HG02571 (cell line): ENCODE results near the gene GRK7.
"Not testable (repeated sequence)": the region's sequence is repeated elsewhere in the genome, so short reads cannot be mapped to it uniquely, and the experiment has no call there.

Experiments used
- ATAC-seq: cut with Tn5 transposase; IDR thresholded peaks from one replicate; pipeline ENCODE4 v1.9.1; 2021; ENCODE audit warnings: mild to moderate bottlenecking, moderate library complexity; ENCODE audit not compliant: unreplicated experiment

Gene GRK7

GRCh38 chr3:141753399-141753798 is 9.8 kb upstream of the GRK7 start:
- ATAC-seq: no peak

- no peak for ATAC-seq
Measured at GRCh38 chr3:141754032-141754431, 9.2 kb upstream of the GRK7 start.

- not testable (repeated sequence) for ATAC-seq
Measured at GRCh38 chr3:141762552-141762951, 656 bp upstream of the GRK7 start.

- no peak for ATAC-seq
Measured at GRCh38 chr3:141764045-141764444, 837 bp downstream of the GRK7 start.

GRCh38 chr3:141764465-141764864 is 1.3 kb downstream of the GRK7 start:
- ATAC-seq: no peak

GRCh38 chr3:141764986-141765385 is 1.8 kb downstream of the GRK7 start:
- ATAC-seq: no peak

- ATAC-seq: no peak
Measured at GRCh38 chr3:141767066-141767465, 3.9 kb downstream of the GRK7 start.

GRCh38 chr3:141769221-141769894 is 6.2 kb downstream of the GRK7 start:
- no peak for ATAC-seq

- ATAC-seq: no peak
Measured at GRCh38 chr3:141773676-141774075, 10.5 kb downstream of the GRK7 start.

GRCh38 chr3:141776376-141776775 is 13.2 kb downstream of the GRK7 start:
- no peak for ATAC-seq

- ATAC-seq: no peak
Measured at GRCh38 chr3:141776885-141777284, 13.7 kb downstream of the GRK7 start.

- ATAC-seq: no peak
Measured at GRCh38 chr3:141777957-141778813, 15.0 kb downstream of the GRK7 start.

GRCh38 chr3:141779667-141780066 is 16.5 kb downstream of the GRK7 start:
- no peak for ATAC-seq

GRCh38 chr3:141782386-141782932 is 19.3 kb downstream of the GRK7 start:
- no peak for ATAC-seq

- ATAC-seq: no peak
Measured at GRCh38 chr3:141783632-141784031, 20.4 kb downstream of the GRK7 start.

- no peak for ATAC-seq
Measured at GRCh38 chr3:141784096-141784495, 20.9 kb downstream of the GRK7 start.

GRCh38 chr3:141784531-141784930 is 21.3 kb downstream of the GRK7 start:
- no peak for ATAC-seq

- no peak for ATAC-seq
Measured at GRCh38 chr3:141788149-141788548, 24.9 kb downstream of the GRK7 start.

GRCh38 chr3:141788750-141789149 is 25.5 kb downstream of the GRK7 start:
- not testable (repeated sequence) for ATAC-seq

GRCh38 chr3:141789281-141789680 is 26.1 kb downstream of the GRK7 start:
- no peak for ATAC-seq

GRCh38 chr3:141790171-141790570 is 27.0 kb downstream of the GRK7 start:
- ATAC-seq: no peak

- no peak for ATAC-seq
Measured at GRCh38 chr3:141792495-141792894, 29.3 kb downstream of the GRK7 start.
